Measurements from ENCODE around the gene ARX.

DNA sequence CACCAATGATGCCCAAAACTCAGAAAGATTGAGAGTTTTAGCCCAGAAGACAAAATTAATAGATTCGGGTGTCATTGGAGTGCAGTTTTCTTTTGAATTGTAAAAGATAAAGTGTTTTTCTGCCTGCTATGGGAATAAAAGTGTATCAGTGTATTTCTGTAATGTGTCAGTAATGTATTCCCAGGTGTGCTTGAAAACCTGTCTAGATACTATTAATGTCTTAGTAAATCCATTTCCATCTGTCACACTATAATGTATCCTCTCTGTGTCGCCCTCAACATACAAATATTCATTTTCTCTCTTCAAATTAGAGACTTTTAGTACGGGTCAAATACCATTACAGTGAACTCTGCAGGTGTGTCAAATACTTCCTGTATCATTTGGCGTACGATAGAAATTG is 43.5 kb upstream of the ARX start:
- TF ChIP-seq, protein P1, sequence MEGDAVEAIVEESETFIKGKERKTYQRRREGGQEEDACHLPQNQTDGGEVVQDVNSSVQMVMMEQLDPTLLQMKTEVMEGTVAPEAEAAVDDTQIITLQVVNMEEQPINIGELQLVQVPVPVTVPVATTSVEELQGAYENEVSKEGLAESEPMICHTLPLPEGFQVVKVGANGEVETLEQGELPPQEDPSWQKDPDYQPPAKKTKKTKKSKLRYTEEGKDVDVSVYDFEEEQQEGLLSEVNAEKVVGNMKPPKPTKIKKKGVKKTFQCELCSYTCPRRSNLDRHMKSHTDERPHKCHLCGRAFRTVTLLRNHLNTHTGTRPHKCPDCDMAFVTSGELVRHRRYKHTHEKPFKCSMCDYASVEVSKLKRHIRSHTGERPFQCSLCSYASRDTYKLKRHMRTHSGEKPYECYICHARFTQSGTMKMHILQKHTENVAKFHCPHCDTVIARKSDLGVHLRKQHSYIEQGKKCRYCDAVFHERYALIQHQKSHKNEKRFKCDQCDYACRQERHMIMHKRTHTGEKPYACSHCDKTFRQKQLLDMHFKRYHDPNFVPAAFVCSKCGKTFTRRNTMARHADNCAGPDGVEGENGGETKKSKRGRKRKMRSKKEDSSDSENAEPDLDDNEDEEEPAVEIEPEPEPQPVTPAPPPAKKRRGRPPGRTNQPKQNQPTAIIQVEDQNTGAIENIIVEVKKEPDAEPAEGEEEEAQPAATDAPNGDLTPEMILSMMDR (IDR thresholded peaks at IDR 0.05): no peak
- no peak for TF ChIP-seq POLR2A (IDR thresholded peaks at IDR 0.05)

Measured in ovary (tissue), 3 donors.